Measurements from ENCODE around the gene TCN2. TPM values are rescaled to one million over a fixed set of nuclear protein-coding genes. Genes with fewer than 3 reads are reported as not detected.
A peak's percentile ranks its signal among the peaks of the same experiment; 100 is the strongest.

TCN2 gene
- total RNA-seq (2012; rRNA removed) (0.56 and 1.3 TPM in 2 replicates), polyA plus RNA-seq (2012; rRNA removed) (3.6 and 4.0 TPM in 2 replicates), Bru-seq, nascent RNA (percentile 33 among the genes with signal in this experiment), BruChase-seq, experiment 1, labeled RNA remaining after a 6-hour chase (percentile 47 among the genes with signal in this experiment), BruChase-seq, experiment 2, labeled RNA remaining after a 2-hour chase (percentile 35 among the genes with signal in this experiment)
- 4.2 and 4.4 TPM in 2 replicates for polyA plus RNA-seq (2012; cell fraction: cytosol; rRNA removed)
- polyA plus RNA-seq (2012; cell fraction: nucleus; rRNA removed; ENCODE audit: low replicate concordance) = 1.8 and 2.1 TPM in 2 replicates
- long read RNA-seq, partial matches to known transcripts = 0 of 4 reads
- long read RNA-seq, other reads (novel, unspliced or antisense) = 2 of 4 reads

GRCh38 chr22:30606455-30607299, at the start of gene TCN2:
Gene TCN2, plus strand, starts transcription at chr22:30607174. Its CDS starts 158 bp downstream, at chr22:30607332.
- Histone ChIP-seq H2BK120ac (ENCODE audit: low read depth, low read length) (peak within 1 kb of the TSS; percentile 71), H3K23ac (ENCODE audit: low read depth, low read length) (peak within 1 kb of the TSS; percentile 59; the same call in 1 of the 2 replicates), H3K27me3 (ENCODE audit: control insufficient read depth, insufficient read depth, low read length) (no peaks in the 10 kb centered on the region), H3K36me3 (ENCODE audit: control insufficient read depth, insufficient read depth, low read length) (no peaks in the 10 kb centered on the region), H4K20me1 (ENCODE audit: insufficient read depth, low read length) (no peaks in the 10 kb centered on the region), H2BK20ac (ENCODE audit: low read depth, low read length) (peak within 1 kb of the TSS; percentile 45), H2BK15ac (ENCODE audit: low read depth, low read length) (peak within 1 kb of the TSS; percentile 33; the same call in 1 of the 3 replicates), H3K18ac (ENCODE audit: low read depth, low read length) (peak within 1 kb of the TSS; percentile 88), H2AK5ac (ENCODE audit: low read depth, low read length) (peak within 1 kb of the TSS; percentile 71), H3K14ac (replicated peaks; ENCODE audit: low read depth, low read length) (peak within 1 kb of the TSS; percentile 72), H2BK5ac (ENCODE audit: low read depth, low read length, poor library complexity, severe bottlenecking) (peak within 1 kb of the TSS; percentile 44), H3K56ac (ENCODE audit: extremely low read depth, insufficient read depth, low read length) (peak within 1 kb of the TSS; percentile 25; the same call in 1 of the 2 replicates), H3K4me1 (ENCODE audit: control insufficient read depth, insufficient read depth, low read length) (peaks cover 14% of the 10 kb centered on the region), H3K9me1 (ENCODE audit: insufficient read depth, low read length) (peaks cover 14% of the 10 kb centered on the region), H3K27ac (ENCODE audit: insufficient read depth, low read length) (peak within 1 kb of the TSS; percentile 72), H3K4me2 (ENCODE audit: low read depth, low read length) (peak within 1 kb of the TSS; percentile 92), H3K4ac (ENCODE audit: low read depth, low read length) (peak within 1 kb of the TSS; percentile 91), H2AFZ (replicated peaks; ENCODE audit: low read length, poor library complexity) (peak within 1 kb of the TSS; percentile 94), H3K79me1 (ENCODE audit: low read depth in 1 of 2, low read length in 2 of 2) (no peaks in the 10 kb centered on the region; a peak in 1 of 4 replicates), H3K4me3 (ENCODE audit: insufficient read depth, low read depth, low read length) (peak within 1 kb of the TSS; percentile 56), H4K5ac (ENCODE audit: low read depth, low read length) (peak within 1 kb of the TSS; percentile 98), H4K8ac (ENCODE audit: low read depth in 2 of 2, low read length in 2 of 2) (peak within 1 kb of the TSS; percentile 79 to 93), H3K9me3 (ENCODE audit: control insufficient read depth, insufficient read depth, low read length) (no peaks in the 10 kb centered on the region), H3K9ac (ENCODE audit: low read depth, low read length) (peak within 1 kb of the TSS; percentile 53), H2AK9ac (replicated peaks; ENCODE audit: low read depth, low read length, poor library complexity) (peak within 1 kb of the TSS; percentile 93), H4K91ac (ENCODE audit: insufficient read depth, low read depth, low read length) (peak within 1 kb of the TSS; percentile 66)
- dilution Hi-C loops (cut with HindIII; ENCODE audit: low sequenced_read_pairs, unreplicated experiment) = no loop called here
- CTCF ChIA-PET = interaction anchor here (0.5 to 1.2 kb wide), 5 partner anchors 8 to 313 kb away, joined by 3 to 6 read pairs (median 3); partner anchors contain the start of gene PES1
- peak; percentile 77 for DNase-seq
- intact Hi-C loops (cut with micrococcal nuclease) = no loop called here
- POLR2A ChIA-PET (ENCODE audit: unreplicated experiment) = no interaction called here
- no TSS peak for BruUV-seq (replicated peaks)
- in situ Hi-C loops (cut with MboI; ENCODE audit: low sequenced_read_pairs) = no loop called here
- peak; percentile 70 for ATAC-seq (ENCODE audit: low read depth)
- 0% methylated on average over 8 of the region's 24 CpGs; no CpG with 5 or more reads in 1 of the 2 experiments for WGBS, 2 experiments (ENCODE audit: extremely low coverage in 2 of 2, insufficient read length in 1 of 2)
- TF ChIP-seq MAZ (IDR thresholded peaks at IDR 0.05; ENCODE audit: borderline replicate concordance, low read depth, low read length) (no peak), CEBPB (IDR thresholded peaks at IDR 0.05; ENCODE audit: low read depth, low read length) (no peak), FOS (IDR thresholded peaks at IDR 0.05; ENCODE audit: low read depth, low read length) (no peak), RFX5 (IDR thresholded peaks at IDR 0.05; ENCODE audit: low read depth, low read length) (no peak), MXI1 (IDR thresholded peaks at IDR 0.05; ENCODE audit: borderline replicate concordance, low read depth, low read length) (no peak), CHD1 (IDR thresholded peaks at IDR 0.05; ENCODE audit: low read depth, low read length) (no peak), NFE2L2 (IDR thresholded peaks at IDR 0.05; ENCODE audit: low read depth, low read length) (no peak), BHLHE40 (IDR thresholded peaks at IDR 0.05; ENCODE audit: low read depth, low read length) (peak; percentile 69), RAD21 (IDR thresholded peaks at IDR 0.05; ENCODE audit: low read length) (no peak), SMC3 (IDR thresholded peaks at IDR 0.05; ENCODE audit: low read depth, low read length) (no peak), MAFK (IDR thresholded peaks at IDR 0.05; ENCODE audit: low read depth, low read length) (peak; percentile 71), RCOR1 (IDR thresholded peaks at IDR 0.05; ENCODE audit: insufficient replicate concordance, low read length) (no peak)
- TF ChIP-seq, protein P1, sequence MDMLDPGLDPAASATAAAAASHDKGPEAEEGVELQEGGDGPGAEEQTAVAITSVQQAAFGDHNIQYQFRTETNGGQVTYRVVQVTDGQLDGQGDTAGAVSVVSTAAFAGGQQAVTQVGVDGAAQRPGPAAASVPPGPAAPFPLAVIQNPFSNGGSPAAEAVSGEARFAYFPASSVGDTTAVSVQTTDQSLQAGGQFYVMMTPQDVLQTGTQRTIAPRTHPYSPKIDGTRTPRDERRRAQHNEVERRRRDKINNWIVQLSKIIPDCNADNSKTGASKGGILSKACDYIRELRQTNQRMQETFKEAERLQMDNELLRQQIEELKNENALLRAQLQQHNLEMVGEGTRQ (IDR thresholded peaks at IDR 0.05; ENCODE audit: low read depth, low read length) = peak; percentile 93
- TF ChIP-seq, protein P2, sequence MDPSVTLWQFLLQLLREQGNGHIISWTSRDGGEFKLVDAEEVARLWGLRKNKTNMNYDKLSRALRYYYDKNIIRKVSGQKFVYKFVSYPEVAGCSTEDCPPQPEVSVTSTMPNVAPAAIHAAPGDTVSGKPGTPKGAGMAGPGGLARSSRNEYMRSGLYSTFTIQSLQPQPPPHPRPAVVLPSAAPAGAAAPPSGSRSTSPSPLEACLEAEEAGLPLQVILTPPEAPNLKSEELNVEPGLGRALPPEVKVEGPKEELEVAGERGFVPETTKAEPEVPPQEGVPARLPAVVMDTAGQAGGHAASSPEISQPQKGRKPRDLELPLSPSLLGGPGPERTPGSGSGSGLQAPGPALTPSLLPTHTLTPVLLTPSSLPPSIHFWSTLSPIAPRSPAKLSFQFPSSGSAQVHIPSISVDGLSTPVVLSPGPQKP (IDR thresholded peaks at IDR 0.05; ENCODE audit: borderline replicate concordance, low read depth, low read length) = no peak
